ENCODE results near the gene HES1.

Gene HES1

DNA sequence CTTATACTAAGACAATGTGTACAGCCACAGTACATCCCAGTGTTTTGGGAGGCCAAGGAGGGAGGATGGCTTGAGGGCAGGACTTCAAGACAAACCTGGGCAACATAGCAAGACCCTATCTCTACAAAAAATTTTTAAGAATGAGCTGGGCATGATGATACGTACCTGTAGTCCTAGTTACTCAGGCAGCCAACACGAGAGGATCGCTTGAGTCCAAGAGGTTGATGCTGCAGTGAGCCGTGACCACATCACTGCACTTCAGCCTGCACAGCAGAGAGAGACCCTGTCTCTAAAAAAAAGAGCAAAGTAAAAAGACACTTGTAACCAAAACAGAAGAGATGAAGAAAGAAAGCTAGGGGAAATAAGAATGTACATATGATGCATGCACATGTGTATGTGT lies 38.5 kb downstream of the HES1 start:
- DNase-seq = no peak

DNA sequence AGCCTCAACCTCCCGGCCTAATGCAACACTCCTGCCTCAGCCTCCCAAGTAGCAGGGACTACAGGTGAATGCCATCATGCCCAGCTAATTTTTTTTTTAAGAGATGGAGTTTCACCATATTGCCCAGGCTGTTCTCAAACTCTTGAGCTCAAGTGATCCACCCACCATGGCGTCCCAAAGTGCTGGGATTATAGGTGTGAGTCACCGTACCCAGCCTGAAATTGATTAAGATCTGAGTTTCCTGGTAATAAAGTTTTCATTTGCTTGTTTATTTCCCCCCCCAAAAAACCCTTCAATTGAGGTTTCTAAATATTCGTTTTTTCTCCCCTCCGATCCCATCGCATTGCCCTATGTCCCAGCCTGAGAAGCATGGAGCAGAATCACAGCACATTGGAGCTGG lies 39.0 kb downstream of the HES1 start:
- DNase-seq = no peak

DNA sequence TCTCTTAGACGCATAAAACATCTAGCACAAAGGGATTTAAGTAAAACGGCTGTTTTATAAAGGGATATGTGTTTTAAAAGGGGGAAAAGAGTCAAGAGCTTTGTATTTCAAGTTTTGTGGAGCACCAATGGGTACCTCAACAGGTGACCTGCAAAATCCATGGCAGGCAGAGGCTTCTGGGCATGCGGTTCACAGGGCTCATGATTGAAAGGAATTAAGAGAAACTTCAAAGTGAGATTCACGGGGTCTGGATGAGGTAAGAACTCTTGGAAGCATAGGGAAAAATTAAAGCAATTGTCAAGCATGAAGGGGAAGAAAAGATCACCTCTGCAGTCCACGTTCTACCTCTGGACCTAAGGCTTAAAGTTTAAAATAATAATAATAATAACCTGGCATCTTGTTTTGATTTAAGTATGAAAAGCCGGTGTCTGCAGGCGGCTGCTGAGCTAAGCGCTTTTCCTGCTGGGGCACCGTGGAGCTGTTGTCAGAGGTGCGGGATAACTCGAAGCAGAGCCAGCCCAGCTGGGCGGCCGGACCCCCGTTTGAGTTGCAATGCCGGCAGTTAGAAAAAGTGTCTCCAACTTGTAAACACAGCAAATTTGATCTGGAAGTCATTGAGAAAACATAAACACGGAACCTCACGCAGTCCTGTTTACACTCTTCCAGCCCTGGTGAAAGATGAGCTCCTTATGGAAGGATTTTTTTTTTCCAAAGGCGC lies 40.5 kb downstream of the HES1 start:
- no peak for DNase-seq

DNA sequence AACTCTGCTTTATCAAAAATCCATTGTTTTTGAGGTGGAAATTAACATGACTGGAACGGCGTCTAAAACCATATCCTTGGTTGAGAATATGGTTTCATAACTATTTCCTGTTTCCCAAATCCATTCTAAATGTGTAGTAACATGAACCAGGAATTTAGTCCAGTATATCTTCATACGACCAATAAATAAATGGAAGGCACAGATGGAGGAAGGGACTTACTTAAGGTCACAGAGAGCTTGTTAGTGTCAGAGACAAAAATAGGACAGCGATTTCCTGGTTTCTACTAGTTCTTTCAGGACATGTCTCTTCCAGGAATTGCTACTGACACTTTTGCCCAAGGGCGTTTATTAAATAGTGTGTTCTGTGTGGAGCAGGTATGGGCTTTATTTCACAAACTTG lies 41.2 kb downstream of the HES1 start:
- no peak for DNase-seq

DNA sequence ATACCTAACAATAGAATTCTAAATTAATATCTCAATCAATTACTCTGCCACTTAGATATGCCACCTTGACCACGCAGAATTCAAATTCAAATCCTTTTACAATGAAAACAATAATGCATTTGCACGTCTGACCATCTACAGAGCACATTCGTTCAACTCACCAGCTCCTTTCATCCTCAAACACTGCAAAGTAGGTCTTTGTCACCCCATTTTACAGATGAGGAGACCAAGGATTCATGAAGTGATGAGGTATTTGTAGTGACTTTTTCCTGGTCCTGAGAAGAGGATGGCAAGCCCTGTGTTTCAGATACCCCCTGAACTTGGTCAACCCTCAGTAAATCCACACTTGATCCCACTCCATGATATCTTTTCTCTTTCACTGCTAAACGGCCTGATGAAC lies 42.2 kb downstream of the HES1 start:
- DNase-seq = no peak

DNA sequence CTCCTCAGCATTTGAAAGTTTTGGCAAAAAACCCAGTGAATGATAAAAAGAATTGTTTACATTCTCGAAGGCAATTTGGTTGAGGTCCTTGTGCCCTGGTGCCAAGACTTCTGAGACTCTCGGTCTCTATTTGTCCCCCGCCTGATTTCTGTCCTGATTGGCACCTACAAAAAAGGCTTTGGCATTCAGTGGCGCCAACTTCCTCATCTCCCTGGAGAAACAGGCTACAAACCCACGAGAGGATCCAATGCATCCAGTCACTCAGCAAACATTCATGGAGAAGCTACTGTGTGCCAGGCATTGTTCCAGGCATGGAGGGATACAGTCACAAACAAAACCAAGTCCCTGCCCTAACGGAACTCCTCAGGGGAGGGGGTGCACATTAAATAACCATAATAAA lies 42.7 kb downstream of the HES1 start:
- no peak for DNase-seq

DNA sequence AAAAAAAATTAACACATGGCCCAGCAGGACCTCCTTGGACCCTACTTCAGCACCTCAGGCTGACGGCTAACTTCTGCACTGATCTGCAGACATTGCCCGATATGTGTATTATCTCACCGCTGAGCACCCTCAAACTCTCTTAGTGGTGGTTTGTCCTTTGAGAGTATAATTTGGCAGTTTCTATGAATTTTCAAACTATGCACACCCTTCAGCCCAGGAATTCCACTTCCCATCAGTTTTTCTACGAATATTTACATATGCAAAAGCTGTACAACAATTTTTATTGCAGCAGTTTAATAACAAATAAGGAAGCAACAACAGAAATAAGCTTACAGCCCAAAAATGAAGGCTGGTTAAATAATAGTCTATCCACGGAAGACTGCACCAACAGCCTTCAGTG lies 44.6 kb downstream of the HES1 start:
- no peak for DNase-seq

DNA sequence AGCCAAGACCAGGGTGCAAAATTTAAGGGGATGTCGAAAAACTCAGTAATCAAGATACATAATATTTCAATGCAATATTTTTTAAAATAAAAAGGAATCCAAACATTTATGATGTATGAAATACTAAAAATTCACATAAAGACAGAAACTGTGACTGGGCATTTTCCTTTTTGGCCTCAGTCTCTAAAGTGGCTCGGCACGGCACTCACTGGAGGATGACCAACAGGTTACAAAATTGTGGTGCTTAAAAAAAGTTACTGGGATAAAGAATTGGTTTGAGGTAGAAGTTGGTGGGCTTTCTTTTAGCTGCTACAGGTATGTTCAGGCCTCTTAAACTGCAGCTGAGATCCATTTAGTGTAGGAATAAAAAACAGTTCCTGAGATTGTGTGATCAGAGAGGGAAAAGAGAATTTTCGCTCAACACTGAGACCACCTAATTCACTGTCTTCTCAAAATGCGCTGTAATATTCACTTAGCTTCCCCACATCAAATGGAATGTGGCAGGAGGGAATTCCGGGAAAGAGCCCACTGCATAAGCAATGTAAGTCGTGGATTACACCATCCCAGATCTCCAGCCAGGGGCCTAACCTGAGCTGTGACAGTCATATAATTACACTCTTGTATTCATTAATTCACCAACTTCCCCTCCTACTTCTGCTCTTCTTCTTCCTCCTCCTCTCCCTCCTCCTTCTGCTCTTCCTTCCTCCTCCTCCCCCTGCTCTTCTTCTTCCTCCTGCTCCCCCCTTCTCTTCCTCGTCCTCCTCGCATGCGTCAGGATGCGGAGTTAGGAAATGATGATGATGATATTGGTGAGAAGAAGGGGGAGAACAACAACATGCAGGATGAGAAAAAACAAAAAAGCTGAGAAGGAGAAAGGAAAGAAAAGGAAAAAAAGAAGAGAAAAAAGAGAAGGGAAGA lies 45.9 kb downstream of the HES1 start:
- DNase-seq = no peak

DNA sequence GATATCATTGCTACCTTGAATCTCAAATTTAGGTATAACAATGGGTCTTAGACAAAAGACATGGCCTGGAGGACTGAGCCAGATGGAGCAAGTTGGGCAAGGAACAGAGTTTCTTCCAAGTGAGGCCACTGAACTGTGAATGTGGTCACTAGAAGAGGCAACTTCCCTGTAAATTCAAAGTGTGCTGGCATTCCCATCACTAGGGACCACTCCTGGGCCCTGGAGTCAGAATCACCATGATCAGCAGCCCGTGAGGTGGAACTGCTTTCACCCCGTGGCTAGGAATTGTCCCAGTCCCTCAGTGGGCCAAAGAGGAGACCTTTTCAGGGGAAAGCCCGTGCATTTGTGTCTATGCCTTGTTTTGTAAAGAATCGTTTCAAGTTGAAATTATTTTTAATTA lies 47.3 kb downstream of the HES1 start:
- no peak for DNase-seq

DNA sequence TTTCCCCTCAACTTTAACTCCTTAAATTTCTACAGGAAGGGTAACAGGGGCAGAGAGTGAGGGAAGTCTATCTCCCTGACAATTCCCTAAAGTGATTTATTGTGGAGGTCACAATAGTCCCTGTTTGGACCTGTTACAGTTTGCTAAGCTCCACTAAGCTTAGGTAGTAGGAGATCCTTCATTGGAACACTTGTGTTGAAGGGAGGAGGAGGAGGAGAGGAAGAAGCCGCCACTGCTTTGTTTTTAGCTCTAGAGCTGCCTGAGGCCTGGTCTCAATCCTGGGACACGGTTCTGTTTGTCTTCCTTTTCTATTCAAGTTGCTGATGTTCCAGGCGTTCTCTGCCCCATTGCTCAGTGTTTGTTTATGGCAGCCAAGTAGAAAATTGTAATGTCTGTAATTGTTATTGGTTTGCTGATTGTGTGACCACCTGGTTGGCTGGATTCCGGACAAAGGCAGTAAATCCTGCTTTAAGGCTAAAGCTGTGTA lies 48.4 kb downstream of the HES1 start:
- DNase-seq = no peak

DNA sequence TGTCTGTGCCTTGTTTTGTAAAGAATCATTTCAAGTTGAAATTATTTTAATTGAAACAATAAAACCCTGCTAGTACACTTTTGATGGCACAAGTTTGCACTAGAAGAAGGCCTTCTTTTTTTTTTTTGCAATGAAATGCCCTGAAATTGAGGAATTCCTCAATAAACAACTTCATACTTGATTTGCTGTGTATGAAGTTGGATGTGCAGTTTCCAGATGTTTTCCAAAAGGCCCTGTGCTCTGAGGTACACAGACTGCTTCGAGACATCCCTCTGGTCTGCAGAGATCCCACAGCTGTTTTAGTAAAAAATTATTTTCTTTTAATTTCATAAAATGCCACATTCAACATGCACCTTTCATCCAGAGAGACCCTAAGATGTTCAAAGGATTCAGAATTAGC lies 48.9 kb downstream of the HES1 start:
- DNase-seq = no peak

DNA sequence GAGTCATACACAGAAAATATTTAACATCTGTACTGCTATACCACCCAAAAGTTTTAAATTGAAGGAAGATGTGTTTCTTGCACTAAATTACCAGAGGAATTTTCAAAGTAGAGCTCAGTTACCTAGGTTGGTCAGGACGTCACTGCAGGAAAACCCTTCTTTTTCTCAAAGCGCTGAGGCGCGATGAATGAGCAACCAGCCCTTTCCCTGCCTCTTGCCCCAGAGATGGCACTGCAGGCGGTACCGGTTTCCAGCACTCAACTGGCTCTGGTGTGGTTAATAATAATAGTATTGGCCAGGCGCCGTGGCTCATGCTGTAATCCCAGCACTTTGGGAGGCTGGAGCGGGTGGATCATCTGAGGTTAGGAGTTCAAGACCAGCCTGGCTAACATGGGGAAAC lies 49.3 kb downstream of the HES1 start:
- DNase-seq = no peak

DNA sequence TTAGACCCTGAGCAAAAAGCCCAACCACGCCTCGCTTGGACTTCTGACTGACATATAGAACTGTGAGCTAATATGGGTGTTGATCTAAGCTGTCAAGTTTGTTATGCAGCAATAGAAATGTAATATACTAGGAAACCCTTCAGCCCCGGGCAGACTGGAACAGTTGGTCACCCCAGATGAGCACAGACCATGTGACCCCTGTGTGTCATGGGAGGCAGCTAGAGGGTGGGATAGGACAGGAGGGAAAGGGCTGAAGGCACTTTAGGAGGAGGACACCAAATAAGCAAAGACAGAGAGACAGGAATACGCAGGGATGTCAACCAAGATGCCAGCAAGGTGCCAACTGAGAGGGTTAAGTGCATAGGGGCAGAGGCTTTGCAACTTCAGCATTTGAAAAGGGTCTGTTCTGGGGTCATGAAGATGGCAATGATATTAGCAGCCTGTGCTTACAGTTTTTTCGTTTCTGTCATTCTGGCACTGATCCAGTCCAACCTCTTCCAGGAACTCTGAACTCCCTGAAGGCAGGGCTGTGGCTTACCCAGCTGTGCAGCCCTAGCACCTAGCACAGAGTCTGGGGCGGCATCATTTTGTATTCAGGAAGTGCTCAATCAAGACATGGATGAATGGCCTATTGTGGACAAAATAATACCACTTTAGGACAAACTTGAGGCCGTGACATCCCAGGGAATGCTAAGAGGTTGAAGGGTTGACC lies 51.4 kb downstream of the HES1 start:
- no peak for DNase-seq

Data from NCI-H1694 (cell line).